H1 (cell line): ENCODE measurements around the gene RITA1. TPM values are rescaled to one million over a fixed set of nuclear protein-coding genes. Genes with fewer than 3 reads are reported as not detected.
"Not testable (repeated sequence)": the region's sequence is repeated elsewhere in the genome, so short reads cannot be mapped to it uniquely, and the experiment has no call there.

Source experiments
- CTCF ChIA-PET: fragments of 300-600 bp; sonication (Branson Sonifier 250); formaldehyde crosslinking; loops from one replicate; lab custom pipeline; 2021; ENCODE audit not compliant: partially characterized antibody; lab: Charles Lee
- POLR2A ChIA-PET: fragments of 300-600 bp; sonication (Branson Sonifier 250); formaldehyde crosslinking; loops from one replicate; lab custom pipeline; 2021; ENCODE audit warnings: inconsistent platforms; ENCODE audit not compliant: partially characterized antibody; lab: Charles Lee
- DNase-seq, 2 experiments: peaks; one replicate each; pipeline versions ENCODE4 v3.0.0 to v3.0.0-alpha.2; 2010 to 2022; ENCODE audit warnings: low spot score in 2 of 2, low read depth in 1 of 2, mixed read lengths in 1 of 2
- FAIRE-seq: peaks from 2 replicates; lab custom pipeline; 2011; peaks lifted over from hg19 to GRCh38; lab: Jason Lieb, UNC
- H2AFZ ChIP-seq: 2 replicates; pipeline ENCODE4 v1.8.1; 2012; ENCODE audit warnings: low read length, inconsistent platforms
- H2AK5ac ChIP-seq: 2 replicates; pipeline ENCODE4 v1.6.1; 2013; ENCODE audit warnings: low read depth, low read length
- H2BK120ac ChIP-seq: replicated peaks from 2 replicates; pipeline ENCODE3; 2013; ENCODE audit warnings: low read depth, low read length, inconsistent platforms
- H2BK12ac ChIP-seq: 2 replicates; pipeline ENCODE4 v1.6.1; 2013; ENCODE audit warnings: low read depth, low read length
- H2BK15ac ChIP-seq: 2 replicates; pipeline ENCODE4 v1.6.1; 2013; ENCODE audit warnings: low read length
- H2BK20ac ChIP-seq: 2 replicates; pipeline ENCODE4 v1.6.1; 2013; ENCODE audit warnings: low read length
- H2BK5ac ChIP-seq: 2 replicates; pipeline ENCODE4 v1.6.1; 2013; ENCODE audit warnings: low read depth, low read length
- H3K14ac ChIP-seq: 2 replicates; pipeline ENCODE4 v1.6.1; 2013; ENCODE audit warnings: inconsistent platforms; ENCODE audit not compliant: insufficient read length
- H3K18ac ChIP-seq: 2 replicates; pipeline ENCODE4 v1.6.1; 2013; ENCODE audit warnings: low read length; ENCODE audit errors: extremely low read depth
- H3K23ac ChIP-seq: 2 replicates; pipeline ENCODE4 v1.6.1; 2013; ENCODE audit warnings: inconsistent platforms; ENCODE audit not compliant: insufficient read length
- H3K23me2 ChIP-seq: 2 replicates; pipeline ENCODE4 v1.6.1; 2013; ENCODE audit warnings: low read depth, low read length
- H3K27ac ChIP-seq: 2 replicates; pipeline ENCODE4 v1.6.1; 2011; ENCODE audit warnings: low read depth, low read length, inconsistent platforms
- H3K27me3 ChIP-seq, 4 experiments: replicated peaks in 1 of 4; 1 replicate in 1 of 4; 2 replicates in 3 of 4; pipeline versions ENCODE4 v1.6.1 to v1.8.1; 2011 to 2013; ENCODE audit warnings: low read length in 3 of 4, mild to moderate bottlenecking in 3 of 4, inconsistent platforms in 2 of 4, mixed read lengths in 2 of 4, moderate library complexity in 1 of 4; ENCODE audit not compliant: control insufficient read depth in 3 of 4, insufficient read depth in 3 of 4; ENCODE audit errors: extremely low read depth in 1 of 4
- H3K36me3 ChIP-seq, 4 experiments: 2 replicates each; pipeline versions ENCODE4 v1.6.1 to v1.8.1; 2011 to 2013; ENCODE audit warnings: mild to moderate bottlenecking in 4 of 4, low read length in 3 of 4, moderate library complexity in 2 of 4, control low read depth in 1 of 4, inconsistent platforms in 1 of 4; ENCODE audit not compliant: insufficient read depth in 4 of 4, control insufficient read depth in 2 of 4
- H3K4ac ChIP-seq: replicated peaks from 2 replicates; pipeline ENCODE3; 2013; ENCODE audit warnings: low read length, low read depth, mixed read lengths, inconsistent platforms; ENCODE audit not compliant: insufficient read length
- H3K4me1 ChIP-seq, 4 experiments: replicated peaks in 1 of 4; 1 replicate in 1 of 4; 2 replicates in 3 of 4; pipeline versions ENCODE4 v1.6.1 to v1.8.1; 2011 to 2013; ENCODE audit warnings: low read length in 3 of 4, inconsistent platforms in 2 of 4, mixed read lengths in 1 of 4; ENCODE audit not compliant: insufficient read depth in 4 of 4, control insufficient read depth in 3 of 4
- H3K4me2 ChIP-seq, 2 experiments: 2 replicates each; pipeline versions ENCODE4 v1.6.1 to v1.8.1; 2011 to 2013; ENCODE audit warnings: low read depth in 2 of 2, low read length in 2 of 2, control low read depth in 1 of 2, inconsistent platforms in 1 of 2, mild to moderate bottlenecking in 1 of 2; ENCODE audit not compliant: insufficient read depth in 1 of 2
- H3K4me3 ChIP-seq, 4 experiments: fragments of 200-600, 300-600 bp in 1 of 4; sonication (generic), shearing (Covaris generic), sonication (Bioruptor Twin) in 1 of 4; 2 replicates each; pipeline versions ENCODE4 v1.5.1 to v1.8.1; 2011 to 2016; ENCODE audit warnings: low read length in 4 of 4, low read depth in 3 of 4, control low read depth in 2 of 4, inconsistent platforms in 2 of 4, mild to moderate bottlenecking in 2 of 4, mixed read lengths in 1 of 4, moderate library complexity in 1 of 4; ENCODE audit not compliant: insufficient read depth in 2 of 4; ENCODE audit errors: extremely low read depth in 1 of 4
- H3K56ac ChIP-seq: replicated peaks from 2 replicates; pipeline ENCODE3; 2013; ENCODE audit warnings: low read depth, mild to moderate bottlenecking, mixed read lengths, low read length, inconsistent platforms; ENCODE audit not compliant: insufficient read length
- H3K79me1 ChIP-seq: 2 replicates; pipeline ENCODE4 v1.6.1; 2013; ENCODE audit warnings: low read depth, low read length, control low read depth
- H3K79me2 ChIP-seq, 2 experiments: 2 replicates each; pipeline versions ENCODE4 v1.6.1 to v1.8.1; 2012 to 2013; ENCODE audit warnings: low read length in 2 of 2, mild to moderate bottlenecking in 2 of 2, inconsistent platforms in 1 of 2; ENCODE audit not compliant: insufficient read depth in 2 of 2, control insufficient read depth in 1 of 2
- H3K9ac ChIP-seq, 4 experiments: replicated peaks in 1 of 4; 1 replicate in 1 of 4; 2 replicates in 3 of 4; pipeline versions ENCODE4 v1.6.1 to v1.8.1; 2011 to 2013; ENCODE audit warnings: low read depth in 3 of 4, low read length in 3 of 4, control low read depth in 2 of 4, mild to moderate bottlenecking in 2 of 4, moderate library complexity in 2 of 4, inconsistent platforms in 1 of 4; ENCODE audit errors: extremely low read depth in 1 of 4
- H3K9me3 ChIP-seq, 2 experiments: 2 replicates each; pipeline versions ENCODE4 v1.6.1 to v1.8.1; 2012 to 2013; ENCODE audit warnings: mild to moderate bottlenecking in 2 of 2, moderate library complexity in 2 of 2, control low read depth in 1 of 2, inconsistent platforms in 1 of 2, low read depth in 1 of 2, low read length in 1 of 2, mixed read lengths in 1 of 2; ENCODE audit not compliant: insufficient read depth in 2 of 2
- H4K20me1 ChIP-seq, 2 experiments: replicated peaks in 1 of 2; 2 replicates each; pipeline versions ENCODE3 to v1.8.1; 2011 to 2013; ENCODE audit warnings: inconsistent platforms in 2 of 2, low read length in 2 of 2, mild to moderate bottlenecking in 1 of 2; ENCODE audit not compliant: insufficient read depth in 2 of 2, control insufficient read depth in 1 of 2
- H4K5ac ChIP-seq: 2 replicates; pipeline ENCODE4 v1.6.1; 2013; ENCODE audit warnings: low read length, low read depth, mixed read lengths, inconsistent platforms; ENCODE audit not compliant: insufficient read length
- H4K8ac ChIP-seq: 2 replicates; pipeline ENCODE4 v1.8.0; 2013; ENCODE audit warnings: mild to moderate bottlenecking, moderate library complexity, low read length, inconsistent platforms; ENCODE audit not compliant: insufficient read depth; ENCODE audit errors: extremely low read depth
- H4K91ac ChIP-seq: replicated peaks from 2 replicates; pipeline ENCODE3; 2013; ENCODE audit warnings: low read length, mixed read lengths, inconsistent platforms; ENCODE audit not compliant: insufficient read length
- BACH1 ChIP-seq: IDR thresholded peaks from 2 replicates; pipeline ENCODE4 v1.6.1; 2012; ENCODE audit warnings: low read length, improper control_type of control experiment
- EP300 ChIP-seq, 2 experiments: IDR thresholded peaks; 1 replicate in 1 of 2; 2 replicates in 1 of 2; pipeline ENCODE4 v1.6.1; 2011 to 2012; ENCODE audit warnings: low read depth in 2 of 2, low read length in 2 of 2, mild to moderate bottlenecking in 2 of 2, borderline replicate concordance in 1 of 2, inconsistent platforms in 1 of 2, moderate library complexity in 1 of 2
- NRF1 ChIP-seq: IDR thresholded peaks from 2 replicates; pipeline ENCODE4 v1.6.1; 2011; ENCODE audit warnings: mild to moderate bottlenecking, low read depth, low read length, improper control_type of control experiment
- POLR2A ChIP-seq, 2 experiments: IDR thresholded peaks; 1 replicate in 1 of 2; 2 replicates in 1 of 2; pipeline ENCODE4 v1.6.1; 2011; ENCODE audit warnings: low read depth in 2 of 2, low read length in 2 of 2, mild to moderate bottlenecking in 2 of 2; ENCODE audit errors: control extremely low read depth in 1 of 2
- SP2 ChIP-seq: IDR thresholded peaks from 2 replicates; pipeline ENCODE4 v1.6.1; 2012; ENCODE audit warnings: mild to moderate bottlenecking, low read length, inconsistent platforms
- whole genome bisulfite sequencing, 2 experiments: shearing (Covaris generic) in 1 of 2; methylation state at CpG; one replicate each; pipeline versions ENCODE4 v1.1.6 to v1.1.7; 2013 to 2015; ENCODE audit warnings: low lambda C conversion rate in 2 of 2, mixed read lengths in 2 of 2, inconsistent platforms in 1 of 2, low coverage in 1 of 2, missing lambda C conversion rate in 1 of 2; ENCODE audit not compliant: insufficient replicate concordance in 2 of 2, insufficient coverage in 1 of 2, insufficient read length in 1 of 2; ENCODE audit errors: extremely low coverage in 1 of 2, missing lambda C conversion rate in 1 of 2; 5-methylcytosine and 5-hydroxymethylcytosine counted together
- polyA plus RNA-seq, 7 experiments: library from polyadenylated mRNA; depleted of rRNA in 3 of 7; stranded (reverse) in 5 of 7; unstranded in 2 of 7; fragments of >200 nt in 5 of 7; fragments of 200-250 nt in 2 of 7; gene quantifications; 1 replicate in 5 of 7; 2 replicates in 1 of 7; 4 replicates in 1 of 7; pipeline versions ENCODE4 v1.2.1 to v1.2.3, GENCODE V29; 2011 to 2013; ENCODE audit warnings: missing spikeins in 2 of 7, mixed read lengths in 2 of 7
- total RNA-seq: library from RNA; stranded (reverse); fragmentation: NEBNext Ultra II Directional; extraction: Animal tissue kit (Norgen Biotek cat#: 25700); gene quantifications from 2 replicates; pipeline ENCODE4 v1.2.1, GENCODE V29; 2021
- TF ChIP-seq, protein P1 (sequence below): IDR thresholded peaks from 2 replicates; pipeline ENCODE4 v1.6.1; 2011; ENCODE audit warnings: low read length, improper control_type of control experiment

Gene RITA1
- total and polyA plus RNA-seq, 2 of the 8 experiments (the other 6 are each of a cell fraction or from before 2014, with no cell fraction given): 24.1 to 25.8 TPM

DNA sequence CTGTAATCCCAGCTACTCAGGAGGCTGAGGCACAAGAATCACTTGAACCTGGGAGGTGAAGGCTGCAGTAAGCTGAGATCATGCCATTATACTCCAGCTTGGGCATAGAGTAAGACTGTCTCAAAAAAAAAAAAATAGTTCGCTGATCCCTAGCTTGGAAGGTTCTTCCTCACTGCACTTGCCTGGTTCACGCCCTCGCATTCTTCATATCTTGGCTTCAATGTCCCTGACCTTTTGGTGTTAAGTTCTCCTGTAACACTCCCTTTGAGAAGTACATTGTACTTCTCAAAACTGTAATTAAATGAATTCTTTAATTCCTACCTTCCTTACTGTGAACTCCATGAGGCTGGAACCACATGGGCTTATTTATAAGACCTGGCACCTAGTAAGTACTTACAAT lies 19.3 kb downstream of the RITA1 start (continued):
- TF ChIP-seq SP2 (no peak), POLR2A (IDR thresholded peaks at IDR 0.05; ENCODE audit: control extremely low read depth in 1 of 2, low read depth in 2 of 2, low read length in 2 of 2) (no peak), BACH1 (no peak), NRF1 (no peak), EP300 (IDR thresholded peaks at IDR 0.05; ENCODE audit: borderline replicate concordance in 1 of 2, low read depth in 2 of 2, low read length in 2 of 2) (no peak)
- TF ChIP-seq, protein P1, sequence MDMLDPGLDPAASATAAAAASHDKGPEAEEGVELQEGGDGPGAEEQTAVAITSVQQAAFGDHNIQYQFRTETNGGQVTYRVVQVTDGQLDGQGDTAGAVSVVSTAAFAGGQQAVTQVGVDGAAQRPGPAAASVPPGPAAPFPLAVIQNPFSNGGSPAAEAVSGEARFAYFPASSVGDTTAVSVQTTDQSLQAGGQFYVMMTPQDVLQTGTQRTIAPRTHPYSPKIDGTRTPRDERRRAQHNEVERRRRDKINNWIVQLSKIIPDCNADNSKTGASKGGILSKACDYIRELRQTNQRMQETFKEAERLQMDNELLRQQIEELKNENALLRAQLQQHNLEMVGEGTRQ: no peak

DNA sequence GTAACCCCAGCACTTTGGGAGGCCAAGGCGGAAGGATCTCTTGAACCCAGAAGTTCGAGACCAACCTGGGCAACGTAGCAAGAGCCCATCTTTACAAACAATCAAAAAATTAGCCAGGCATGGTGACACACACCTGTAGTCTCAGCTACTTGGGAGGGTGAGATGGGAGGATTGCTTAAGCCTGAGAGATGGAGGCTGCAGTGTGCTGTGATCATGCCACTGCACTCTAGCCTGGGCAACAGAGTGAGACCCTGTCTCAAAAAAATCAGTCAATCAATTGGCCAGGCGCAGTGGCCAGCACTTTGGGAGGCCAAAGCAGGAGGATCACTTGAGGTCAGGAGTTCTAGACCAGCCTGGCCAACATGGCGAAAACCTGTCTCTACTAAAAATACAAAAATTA lies 21.3 kb downstream of the RITA1 start:
- H2BK15ac ChIP-seq, FAIRE-seq, H3K27ac ChIP-seq, H3K56ac ChIP-seq, H4K8ac ChIP-seq, H3K18ac ChIP-seq, H3K4me1 ChIP-seq, H3K79me2 ChIP-seq, H3K27me3 ChIP-seq, H2BK12ac ChIP-seq, H2BK120ac ChIP-seq, H3K23ac ChIP-seq, H3K4me3 ChIP-seq, H3K23me2 ChIP-seq, H2AK5ac ChIP-seq, H3K9me3 ChIP-seq, H4K91ac ChIP-seq, H2BK20ac ChIP-seq, H4K20me1 ChIP-seq, H3K4ac ChIP-seq, H3K9ac ChIP-seq, DNase-seq, H2BK5ac ChIP-seq, H3K79me1 ChIP-seq, H4K5ac ChIP-seq, H3K4me2 ChIP-seq, H3K14ac ChIP-seq, H2AFZ ChIP-seq, CTCF ChIA-PET, H3K36me3 ChIP-seq: not testable (repeated sequence)
- POLR2A ChIA-PET: interaction anchor here (1.3 kb wide), 2 partner anchors 11 to 13 kb away, joined by 3 read pairs; no protein-coding TSS in a partner anchor
- 96% methylated on average over 5 of the region's 5 CpGs; no CpG with 5 or more reads in 1 of the 2 experiments for WGBS, 2 experiments
